ENCODE results near the gene GRK1. TPM values are rescaled to one million over a fixed set of nuclear protein-coding genes. Genes with fewer than 3 reads are reported as not detected.

The GRK1 gene
- total RNA-seq: 0.77 and 1.5 TPM in 2 replicates
- long read RNA-seq: 0 reads

DNA sequence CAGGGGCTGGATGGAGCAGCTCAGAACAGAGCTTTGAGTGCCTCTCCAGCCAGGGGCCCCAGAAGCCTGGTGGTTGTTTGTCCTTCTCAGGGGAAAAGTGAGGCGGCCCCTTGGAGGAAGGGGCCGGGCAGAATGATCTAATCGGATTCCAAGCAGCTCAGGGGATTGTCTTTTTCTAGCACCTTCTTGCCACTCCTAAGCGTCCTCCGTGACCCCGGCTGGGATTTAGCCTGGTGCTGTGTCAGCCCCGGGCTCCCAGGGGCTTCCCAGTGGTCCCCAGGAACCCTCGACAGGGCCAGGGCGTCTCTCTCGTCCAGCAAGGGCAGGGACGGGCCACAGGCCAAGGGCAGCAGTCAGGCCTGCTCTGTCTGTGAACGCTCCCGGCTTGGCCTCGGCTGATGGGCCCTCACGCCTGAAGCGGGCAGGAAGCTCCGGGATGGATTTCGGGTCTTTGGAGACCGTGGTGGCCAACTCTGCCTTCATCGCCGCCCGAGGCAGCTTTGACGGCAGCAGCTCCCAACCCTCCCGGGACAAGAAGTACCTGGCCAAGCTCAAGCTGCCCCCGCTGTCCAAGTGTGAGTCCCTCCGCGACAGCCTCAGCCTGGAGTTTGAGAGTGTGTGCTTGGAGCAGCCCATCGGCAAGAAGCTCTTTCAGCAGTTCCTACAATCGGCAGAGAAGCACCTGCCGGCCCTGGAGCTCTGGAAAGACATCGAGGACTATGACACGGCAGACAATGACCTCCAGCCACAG lies at the start of gene GRK1:
GRK1 (plus strand) TSS at position 269 of the 751 bp plus-strand sequence; CDS start at position 437, 168 bp downstream.
- Mint-ChIP-seq H3K4me1 (peaks cover 10% of the 10 kb centered on the region), H3K9me3 (peaks cover 5% of the 10 kb centered on the region), H3K4me3 (peak within 1 kb of the TSS; percentile 82), H3K36me3 (ENCODE audit: low read depth) (peaks cover 2% of the 10 kb centered on the region), H3K27me3 (ENCODE audit: low read depth) (peaks cover 22% of the 10 kb centered on the region), H3K27ac (ENCODE audit: unreplicated experiment) (no peak within 1 kb of the TSS)
- TF ChIP-seq, protein P1, sequence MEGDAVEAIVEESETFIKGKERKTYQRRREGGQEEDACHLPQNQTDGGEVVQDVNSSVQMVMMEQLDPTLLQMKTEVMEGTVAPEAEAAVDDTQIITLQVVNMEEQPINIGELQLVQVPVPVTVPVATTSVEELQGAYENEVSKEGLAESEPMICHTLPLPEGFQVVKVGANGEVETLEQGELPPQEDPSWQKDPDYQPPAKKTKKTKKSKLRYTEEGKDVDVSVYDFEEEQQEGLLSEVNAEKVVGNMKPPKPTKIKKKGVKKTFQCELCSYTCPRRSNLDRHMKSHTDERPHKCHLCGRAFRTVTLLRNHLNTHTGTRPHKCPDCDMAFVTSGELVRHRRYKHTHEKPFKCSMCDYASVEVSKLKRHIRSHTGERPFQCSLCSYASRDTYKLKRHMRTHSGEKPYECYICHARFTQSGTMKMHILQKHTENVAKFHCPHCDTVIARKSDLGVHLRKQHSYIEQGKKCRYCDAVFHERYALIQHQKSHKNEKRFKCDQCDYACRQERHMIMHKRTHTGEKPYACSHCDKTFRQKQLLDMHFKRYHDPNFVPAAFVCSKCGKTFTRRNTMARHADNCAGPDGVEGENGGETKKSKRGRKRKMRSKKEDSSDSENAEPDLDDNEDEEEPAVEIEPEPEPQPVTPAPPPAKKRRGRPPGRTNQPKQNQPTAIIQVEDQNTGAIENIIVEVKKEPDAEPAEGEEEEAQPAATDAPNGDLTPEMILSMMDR (conservative IDR thresholded peaks at IDR 0.05): no peak
- DNase-seq (ENCODE audit: low read depth, low spot score): peak; percentile 22

DNA sequence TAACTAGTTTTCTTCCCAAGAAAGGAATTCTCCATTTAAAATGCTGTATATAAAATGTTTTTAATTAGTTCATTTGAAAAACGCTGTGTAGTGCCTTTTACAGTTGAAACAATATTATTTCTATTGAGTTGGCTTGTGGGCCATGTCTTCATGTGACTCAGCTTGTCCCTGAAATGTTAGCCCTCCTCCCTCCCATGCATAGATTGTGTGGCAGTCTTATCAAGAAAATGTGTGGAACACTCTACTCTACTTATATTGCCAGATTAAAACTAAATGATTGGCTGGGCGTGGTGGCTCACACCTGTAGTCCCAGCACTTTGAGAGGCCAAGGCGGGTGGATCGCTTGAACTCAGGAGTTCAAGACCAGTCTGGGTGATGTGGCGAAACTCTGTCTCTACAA lies 49.1 kb upstream of the GRK1 start:
- H3K27ac Mint-ChIP-seq (ENCODE audit: unreplicated experiment): no peak overlapping the region
- H3K27me3 Mint-ChIP-seq (ENCODE audit: low read depth): no peaks in the 10 kb centered on the region
- no peak for DNase-seq (ENCODE audit: low read depth, low spot score)
- H3K36me3 Mint-ChIP-seq (ENCODE audit: low read depth): peaks cover 17% of the 10 kb centered on the region
- TF ChIP-seq, protein P1 (conservative IDR thresholded peaks at IDR 0.05): no peak
- H3K9me3 Mint-ChIP-seq: no peaks in the 10 kb centered on the region
- peaks cover 13% of the 10 kb centered on the region for H3K4me1 Mint-ChIP-seq
- H3K4me3 Mint-ChIP-seq: no peak overlapping the region

DNA sequence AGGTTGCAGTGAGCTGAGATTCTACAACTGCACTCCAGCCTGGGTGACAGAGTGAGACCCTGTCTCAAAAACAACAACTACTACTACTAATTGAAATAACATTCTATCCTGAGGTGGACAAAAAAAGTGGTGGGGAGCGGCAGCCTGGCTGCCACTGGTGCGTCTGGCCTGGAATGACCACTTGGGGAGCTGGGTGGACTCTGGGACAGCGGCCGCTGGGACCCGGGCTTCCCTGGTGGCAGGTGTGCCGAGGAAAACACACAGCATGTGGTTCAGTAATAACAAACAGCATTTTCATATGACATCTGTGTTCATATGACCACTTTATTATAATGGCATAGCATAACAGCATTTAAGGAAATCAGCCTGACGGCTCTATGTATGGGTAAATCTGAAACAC lies 48.6 kb upstream of the GRK1 start:
- no peak overlapping the region for H3K4me3 Mint-ChIP-seq
- H3K4me1 Mint-ChIP-seq: peaks cover 13% of the 10 kb centered on the region

DNA sequence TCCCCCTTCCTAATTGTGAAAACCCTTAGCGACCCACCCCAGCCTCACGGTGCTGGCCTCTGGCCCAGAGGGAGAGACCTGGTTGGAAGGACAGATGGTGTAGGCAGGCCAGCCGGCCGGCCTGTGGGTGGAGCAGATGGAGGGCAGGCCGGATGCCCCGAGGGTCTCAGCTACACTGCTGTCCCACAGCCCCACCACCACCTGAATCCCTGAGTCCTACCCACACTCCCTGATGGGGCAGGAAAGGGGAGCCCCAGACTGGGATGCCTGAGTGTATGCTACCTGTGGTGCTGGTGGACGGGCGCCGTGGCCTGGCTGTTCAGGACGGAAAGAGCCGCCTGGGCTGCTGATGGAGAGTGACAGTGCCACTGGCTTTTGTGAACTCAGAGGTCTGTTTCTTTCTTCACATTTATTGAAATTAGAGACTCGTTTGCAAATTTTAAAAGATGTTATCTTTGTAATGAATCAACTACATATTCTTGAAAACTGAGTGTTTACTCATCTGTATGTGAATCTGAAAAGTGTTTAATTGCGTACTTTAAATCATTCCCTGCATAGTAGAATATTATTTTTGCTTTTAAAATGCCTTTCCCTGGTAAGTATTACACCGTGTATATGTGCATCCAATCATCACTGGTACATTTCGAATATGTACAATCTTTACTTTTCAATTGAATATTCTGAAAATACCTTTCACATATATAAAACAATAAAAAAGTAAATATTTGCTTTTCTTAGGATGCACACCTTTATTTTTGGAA lies 46.8 kb upstream of the GRK1 start:
- DNase-seq (ENCODE audit: low read depth, low spot score): no peak
- no peak overlapping the region for H3K4me3 Mint-ChIP-seq
- no peak overlapping the region for H3K27ac Mint-ChIP-seq (ENCODE audit: unreplicated experiment)
- H3K27me3 Mint-ChIP-seq (ENCODE audit: low read depth): no peaks in the 10 kb centered on the region
- peaks cover 13% of the 10 kb centered on the region for H3K4me1 Mint-ChIP-seq
- TF ChIP-seq, protein P1 (conservative IDR thresholded peaks at IDR 0.05): no peak
- peaks cover 34% of the 10 kb centered on the region for H3K36me3 Mint-ChIP-seq (ENCODE audit: low read depth)
- no peaks in the 10 kb centered on the region for H3K9me3 Mint-ChIP-seq

More for the DNA sequence above, 48.6 kb upstream of the GRK1 start:
- Mint-ChIP-seq H3K27ac (ENCODE audit: unreplicated experiment) (peak overlapping the region; percentile 93), H3K27me3 (ENCODE audit: low read depth) (no peaks in the 10 kb centered on the region), H3K36me3 (ENCODE audit: low read depth) (peaks cover 21% of the 10 kb centered on the region), H3K9me3 (no peaks in the 10 kb centered on the region)
- TF ChIP-seq, protein P1 (conservative IDR thresholded peaks at IDR 0.05): no peak
- no peak for DNase-seq (ENCODE audit: low read depth, low spot score)

DNA sequence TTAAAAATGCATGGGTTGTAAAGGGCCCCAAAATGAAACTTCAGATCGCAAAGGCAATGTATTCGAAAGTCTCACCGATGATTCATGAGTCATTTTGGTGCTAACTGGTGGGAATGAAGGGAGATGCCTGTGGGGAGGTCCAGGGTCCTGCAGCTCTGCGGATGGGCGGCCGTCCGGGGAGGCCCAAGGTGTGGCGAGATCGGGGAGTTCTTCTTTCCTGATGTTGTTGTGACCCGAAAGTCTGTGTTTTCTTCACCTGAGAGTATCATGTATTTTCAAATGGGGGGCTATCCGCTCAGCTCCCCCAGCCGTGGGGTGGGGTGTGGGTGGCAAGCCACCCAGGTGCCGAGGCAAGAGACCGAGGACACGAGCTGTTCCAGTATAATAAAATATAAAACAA lies 46.0 kb upstream of the GRK1 start:
- TF ChIP-seq, protein P1 (conservative IDR thresholded peaks at IDR 0.05): no peak
- H3K4me3 Mint-ChIP-seq: no peak overlapping the region
- peaks cover 16% of the 10 kb centered on the region for H3K4me1 Mint-ChIP-seq
- H3K27me3 Mint-ChIP-seq (ENCODE audit: low read depth): peaks cover 2% of the 10 kb centered on the region
- H3K9me3 Mint-ChIP-seq: peaks cover 2% of the 10 kb centered on the region
- no peak for DNase-seq (ENCODE audit: low read depth, low spot score)
- H3K27ac Mint-ChIP-seq (ENCODE audit: unreplicated experiment): no peak overlapping the region
- peaks cover 36% of the 10 kb centered on the region for H3K36me3 Mint-ChIP-seq (ENCODE audit: low read depth)

Measured in neural crest cell (in vitro differentiated cells).